IMR-90 (cell line): ENCODE data around the gene SPATA16. TPM values are rescaled to one million over a fixed set of nuclear protein-coding genes. Genes with fewer than 3 reads are reported as not detected.

Experiments
- ATAC-seq: fragments of 200-7000 bp; cut with Tn5 transposase; 2 replicates; pipeline ENCODE4 v1.9.1; 2020; ENCODE audit warnings: low read depth, mild to moderate bottlenecking, moderate library complexity
- BruUV-seq: library from RNA; stranded (reverse); fragments of 400-500 nt; replicated peaks from 2 replicates; lab custom pipeline; 2021; lab: Mats Ljungman, UMichigan
- CTCF ChIA-PET: fragments of 300-600 bp; formaldehyde crosslinking; extraction: SDS; loops from one replicate; lab custom pipeline; 2021; ENCODE audit warnings: antibody characterized with exemption; lab: Yijun Ruan, JAX
- POLR2A ChIA-PET: fragments of 300-600 bp; sonication (Branson Sonifier 250); formaldehyde crosslinking; loops from one replicate; lab custom pipeline; 2022; ENCODE audit warnings: antibody characterized with exemption; ENCODE audit not compliant: unreplicated experiment; lab: Charles Lee
- DNase-seq: peaks from one replicate; pipeline ENCODE4 v3.0.0; 2013
- H2AFZ ChIP-seq: replicated peaks from 2 replicates; pipeline ENCODE3; 2013; ENCODE audit warnings: low read length, mild to moderate bottlenecking; ENCODE audit not compliant: poor library complexity
- H2AK5ac ChIP-seq: 2 replicates; pipeline ENCODE4 v1.6.1; 2013; ENCODE audit warnings: low read depth, low read length, inconsistent platforms
- H2AK9ac ChIP-seq: replicated peaks from 2 replicates; pipeline ENCODE3; 2013; ENCODE audit warnings: mild to moderate bottlenecking, low read depth, low read length, moderate library complexity; ENCODE audit not compliant: poor library complexity
- H2BK120ac ChIP-seq: 2 replicates; pipeline ENCODE4 v1.6.1; 2013; ENCODE audit warnings: low read depth, low read length, inconsistent platforms
- H2BK15ac ChIP-seq: 3 replicates; pipeline ENCODE4 v1.6.1; 2013; ENCODE audit warnings: low read depth, low read length, inconsistent platforms
- H2BK20ac ChIP-seq: 2 replicates; pipeline ENCODE4 v1.6.1; 2013; ENCODE audit warnings: low read depth, mild to moderate bottlenecking, inconsistent platforms, low read length, moderate library complexity
- H2BK5ac ChIP-seq: 2 replicates; pipeline ENCODE4 v1.6.1; 2013; ENCODE audit warnings: mild to moderate bottlenecking, low read depth, low read length, inconsistent platforms; ENCODE audit not compliant: poor library complexity, severe bottlenecking
- H3K14ac ChIP-seq: replicated peaks from 2 replicates; pipeline ENCODE4 v1.6.1; 2013; ENCODE audit warnings: low read depth, low read length, inconsistent platforms
- H3K18ac ChIP-seq: 2 replicates; pipeline ENCODE4 v1.6.1; 2013; ENCODE audit warnings: low read depth, low read length, control low read depth
- H3K23ac ChIP-seq: 2 replicates; pipeline ENCODE4 v1.6.1; 2013; ENCODE audit warnings: low read depth, low read length, inconsistent platforms
- H3K27ac ChIP-seq: 2 replicates; pipeline ENCODE4 v1.5.1; 2013; ENCODE audit warnings: mild to moderate bottlenecking, control low read depth, low read length; ENCODE audit not compliant: insufficient read depth
- H3K27me3 ChIP-seq: 2 replicates; pipeline ENCODE4 v1.6.1; 2013; ENCODE audit warnings: low read length; ENCODE audit not compliant: control insufficient read depth, insufficient read depth
- H3K36me3 ChIP-seq: 2 replicates; pipeline ENCODE4 v1.6.1; 2013; ENCODE audit warnings: low read length, mixed read lengths; ENCODE audit not compliant: control insufficient read depth, insufficient read depth
- H3K4ac ChIP-seq: 2 replicates; pipeline ENCODE4 v1.6.1; 2013; ENCODE audit warnings: low read depth, low read length, inconsistent platforms
- H3K4me1 ChIP-seq: 2 replicates; pipeline ENCODE4 v1.6.1; 2013; ENCODE audit warnings: low read length, mixed read lengths; ENCODE audit not compliant: control insufficient read depth, insufficient read depth
- H3K4me2 ChIP-seq: 2 replicates; pipeline ENCODE4 v1.6.1; 2013; ENCODE audit warnings: low read depth, mild to moderate bottlenecking, control low read depth, low read length, moderate library complexity
- H3K4me3 ChIP-seq: 2 replicates; pipeline ENCODE4 v1.5.1; 2013; ENCODE audit warnings: low read depth, mild to moderate bottlenecking, control low read depth, low read length, moderate library complexity; ENCODE audit not compliant: insufficient read depth
- H3K56ac ChIP-seq: 2 replicates; pipeline ENCODE4 v1.6.1; 2013; ENCODE audit warnings: low read length, inconsistent platforms; ENCODE audit not compliant: insufficient read depth; ENCODE audit errors: extremely low read depth
- H3K79me1 ChIP-seq, 2 experiments: 2 replicates each; pipeline ENCODE4 v1.6.1; 2013; ENCODE audit warnings: low read length in 2 of 2, inconsistent platforms in 1 of 2, low read depth in 1 of 2
- H3K9ac ChIP-seq: 2 replicates; pipeline ENCODE4 v1.6.1; 2013; ENCODE audit warnings: low read depth, low read length, control low read depth
- H3K9me1 ChIP-seq: 2 replicates; pipeline ENCODE4 v1.6.1; 2013; ENCODE audit warnings: low read length, inconsistent platforms; ENCODE audit not compliant: insufficient read depth
- H3K9me3 ChIP-seq: 2 replicates; pipeline ENCODE4 v1.6.1; 2013; ENCODE audit warnings: low read length; ENCODE audit not compliant: control insufficient read depth, insufficient read depth
- H4K20me1 ChIP-seq: 2 replicates; pipeline ENCODE4 v1.6.1; 2013; ENCODE audit warnings: low read length, inconsistent platforms; ENCODE audit not compliant: insufficient read depth
- H4K5ac ChIP-seq: 2 replicates; pipeline ENCODE4 v1.6.1; 2013; ENCODE audit warnings: mild to moderate bottlenecking, low read depth, low read length, control low read depth
- H4K8ac ChIP-seq, 2 experiments: 2 replicates each; pipeline ENCODE4 v1.6.1; 2013; ENCODE audit warnings: low read depth in 2 of 2, low read length in 2 of 2, control low read depth in 1 of 2, inconsistent platforms in 1 of 2
- H4K91ac ChIP-seq: 2 replicates; pipeline ENCODE4 v1.6.1; 2013; ENCODE audit warnings: low read depth, low read length, inconsistent platforms; ENCODE audit not compliant: insufficient read depth
- BHLHE40 ChIP-seq: fragments of 150-350 bp; IDR thresholded peaks from 2 replicates; pipeline ENCODE4 v1.6.1; 2016; ENCODE audit warnings: mild to moderate bottlenecking, low read depth, low read length
- CEBPB ChIP-seq: IDR thresholded peaks from 2 replicates; pipeline ENCODE4 v1.6.1; 2012; ENCODE audit warnings: low read depth, low read length, improper control_type of control experiment
- CHD1 ChIP-seq: IDR thresholded peaks from 2 replicates; pipeline ENCODE4 v1.6.1; 2012; ENCODE audit warnings: low read depth, low read length, improper control_type of control experiment
- ELK1 ChIP-seq: fragments of 150-350 bp; IDR thresholded peaks from 2 replicates; pipeline ENCODE4 v1.6.1; 2016; ENCODE audit warnings: low read depth, mild to moderate bottlenecking, low read length, moderate library complexity, borderline replicate concordance
- FOS ChIP-seq: fragments of 150-350 bp; IDR thresholded peaks from 2 replicates; pipeline ENCODE4 v1.6.1; 2016; ENCODE audit warnings: low read depth, low read length
- MAFK ChIP-seq: IDR thresholded peaks from 2 replicates; pipeline ENCODE4 v1.6.1; 2012; ENCODE audit warnings: low read depth, low read length, improper control_type of control experiment
- MAZ ChIP-seq: IDR thresholded peaks from 2 replicates; pipeline ENCODE4 v1.6.1; 2012; ENCODE audit warnings: low read depth, mild to moderate bottlenecking, low read length, improper control_type of control experiment, moderate library complexity, borderline replicate concordance
- MXI1 ChIP-seq: IDR thresholded peaks from 2 replicates; pipeline ENCODE4 v1.6.1; 2012; ENCODE audit warnings: low read depth, mild to moderate bottlenecking, low read length, moderate library complexity, borderline replicate concordance
- NFE2L2 ChIP-seq: fragments of 150-350 bp; IDR thresholded peaks from 2 replicates; pipeline ENCODE4 v1.6.1; 2016; ENCODE audit warnings: low read depth, mild to moderate bottlenecking, low read length
- POLR2A ChIP-seq: IDR thresholded peaks from 2 replicates; pipeline ENCODE4 v1.6.1; 2012; ENCODE audit warnings: mild to moderate bottlenecking, low read depth, low read length
- RAD21 ChIP-seq: IDR thresholded peaks from 2 replicates; pipeline ENCODE4 v1.6.1; 2012; ENCODE audit warnings: low read length, improper control_type of control experiment
- RCOR1 ChIP-seq: IDR thresholded peaks from 2 replicates; pipeline ENCODE4 v1.6.1; 2012; ENCODE audit warnings: mild to moderate bottlenecking, low read length, improper control_type of control experiment; ENCODE audit not compliant: insufficient replicate concordance
- RFX5 ChIP-seq: IDR thresholded peaks from 2 replicates; pipeline ENCODE4 v1.8.0; 2012; ENCODE audit warnings: low read depth, mild to moderate bottlenecking, low read length, moderate library complexity
- SMC3 ChIP-seq: fragments of 150-350 bp; IDR thresholded peaks from 2 replicates; pipeline ENCODE4 v1.6.1; 2016; ENCODE audit warnings: low read depth, mild to moderate bottlenecking, antibody characterized with exemption, low read length, moderate library complexity
- WGBS, 2 experiments: methylation state at CpG; one replicate each; pipeline versions ENCODE4 v1.1.5 to v1.1.7; 2013; ENCODE audit warnings: missing lambda C conversion rate in 2 of 2; ENCODE audit not compliant: insufficient read length in 1 of 2; ENCODE audit errors: extremely low coverage in 2 of 2; 5-methylcytosine and 5-hydroxymethylcytosine counted together
- dilution Hi-C: fragments of 300-500 bp; cut with HindIII; formaldehyde crosslinking; loops from one replicate; pipeline ENCODE4 v1.14.3; 2018; ENCODE audit warnings: low sequenced_read_pairs; ENCODE audit not compliant: unreplicated experiment
- in situ Hi-C: fragments of 300-500 bp; cut with MboI; formaldehyde crosslinking; loops from 3 replicates; pipeline ENCODE4 v1.14.3; 2019; ENCODE audit warnings: low sequenced_read_pairs, inconsistent platforms, mixed read lengths
- intact Hi-C: fragments of 100-400 bp; cut with micrococcal nuclease; formaldehyde crosslinking; loops from 2 replicates; pipeline ENCODE4 v1.10.0; 2022
- polyA plus RNA-seq, 3 experiments: library from polyadenylated mRNA; depleted of rRNA; stranded (reverse); fragments of >200 nt; gene quantifications; 2 replicates each; pipeline ENCODE4 v1.2.3, GENCODE V29; 2012; ENCODE audit warnings: low replicate concordance in 1 of 3
- total RNA-seq: library from RNA; depleted of rRNA; stranded (reverse); fragments of >200 nt; gene quantifications from 2 replicates; pipeline ENCODE4 v1.2.3, GENCODE V29; 2012
- TF ChIP-seq, protein P1 (sequence below): fragments of 150-350 bp; IDR thresholded peaks from 2 replicates; pipeline ENCODE4 v1.6.1; 2017; ENCODE audit warnings: mild to moderate bottlenecking, antibody characterized with exemption, low read length, low read depth
- TF ChIP-seq, protein P2 (sequence below): conservative IDR thresholded peaks from 2 replicates; pipeline ENCODE4 v1.5.1; 2012; ENCODE audit warnings: mild to moderate bottlenecking, low read depth, low read length, improper control_type of control experiment

Gene SPATA16
- total and polyA plus RNA-seq, 2 of the 4 experiments (the other 2 are of a cell fraction), result not detected

- Histone ChIP-seq H3K9ac (no peak overlapping the region), H2AK9ac (no peak overlapping the region), H4K91ac (no peak overlapping the region), H3K4me3 (no peak overlapping the region), H2BK20ac (no peak overlapping the region), H3K4me1 (no peaks in the 10 kb centered on the region), H2BK15ac (no peak overlapping the region), H3K36me3 (no peaks in the 10 kb centered on the region), H3K79me1 (no peaks in the 10 kb centered on the region), H3K14ac (no peak overlapping the region), H2BK120ac (no peak overlapping the region), H3K27ac (no peak overlapping the region), H4K8ac (no peak overlapping the region), H3K9me1 (no peaks in the 10 kb centered on the region), H4K20me1 (no peaks in the 10 kb centered on the region), H3K4me2 (no peak overlapping the region), H3K27me3 (no peaks in the 10 kb centered on the region), H3K4ac (no peak overlapping the region), H2AFZ (no peak overlapping the region), H2BK5ac (no peak overlapping the region), H2AK5ac (no peak overlapping the region), H3K18ac (no peak overlapping the region), H3K56ac (no peak overlapping the region), H4K5ac (no peak overlapping the region), H3K23ac (no peak overlapping the region), H3K9me3 (no peaks in the 10 kb centered on the region)
- in situ Hi-C loops (no loop called here), intact Hi-C loops (no loop called here), dilution Hi-C loops (no loop called here)
- POLR2A ChIA-PET, result no interaction called here
- CTCF ChIA-PET, result no interaction called here
- no CpG with 5 or more reads among the region's 2 CpGs for WGBS, 2 experiments
- ATAC-seq (no peak), DNase-seq (no peak)
- TF ChIP-seq, protein P1, sequence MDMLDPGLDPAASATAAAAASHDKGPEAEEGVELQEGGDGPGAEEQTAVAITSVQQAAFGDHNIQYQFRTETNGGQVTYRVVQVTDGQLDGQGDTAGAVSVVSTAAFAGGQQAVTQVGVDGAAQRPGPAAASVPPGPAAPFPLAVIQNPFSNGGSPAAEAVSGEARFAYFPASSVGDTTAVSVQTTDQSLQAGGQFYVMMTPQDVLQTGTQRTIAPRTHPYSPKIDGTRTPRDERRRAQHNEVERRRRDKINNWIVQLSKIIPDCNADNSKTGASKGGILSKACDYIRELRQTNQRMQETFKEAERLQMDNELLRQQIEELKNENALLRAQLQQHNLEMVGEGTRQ, result no peak
- TF ChIP-seq MXI1, result no peak
- no peak for TF ChIP-seq RCOR1
- TF ChIP-seq RAD21, result no peak
- no peak for TF ChIP-seq BHLHE40
- no peak for TF ChIP-seq MAZ
- TF ChIP-seq NFE2L2, result no peak
- no peak for TF ChIP-seq RFX5
- TF ChIP-seq MAFK, result no peak
- no peak for TF ChIP-seq ELK1
- TF ChIP-seq, protein P2, sequence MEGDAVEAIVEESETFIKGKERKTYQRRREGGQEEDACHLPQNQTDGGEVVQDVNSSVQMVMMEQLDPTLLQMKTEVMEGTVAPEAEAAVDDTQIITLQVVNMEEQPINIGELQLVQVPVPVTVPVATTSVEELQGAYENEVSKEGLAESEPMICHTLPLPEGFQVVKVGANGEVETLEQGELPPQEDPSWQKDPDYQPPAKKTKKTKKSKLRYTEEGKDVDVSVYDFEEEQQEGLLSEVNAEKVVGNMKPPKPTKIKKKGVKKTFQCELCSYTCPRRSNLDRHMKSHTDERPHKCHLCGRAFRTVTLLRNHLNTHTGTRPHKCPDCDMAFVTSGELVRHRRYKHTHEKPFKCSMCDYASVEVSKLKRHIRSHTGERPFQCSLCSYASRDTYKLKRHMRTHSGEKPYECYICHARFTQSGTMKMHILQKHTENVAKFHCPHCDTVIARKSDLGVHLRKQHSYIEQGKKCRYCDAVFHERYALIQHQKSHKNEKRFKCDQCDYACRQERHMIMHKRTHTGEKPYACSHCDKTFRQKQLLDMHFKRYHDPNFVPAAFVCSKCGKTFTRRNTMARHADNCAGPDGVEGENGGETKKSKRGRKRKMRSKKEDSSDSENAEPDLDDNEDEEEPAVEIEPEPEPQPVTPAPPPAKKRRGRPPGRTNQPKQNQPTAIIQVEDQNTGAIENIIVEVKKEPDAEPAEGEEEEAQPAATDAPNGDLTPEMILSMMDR, result no peak
- no peak for TF ChIP-seq SMC3
- TF ChIP-seq CEBPB, result no peak
- no peak for TF ChIP-seq POLR2A
- TF ChIP-seq FOS, result no peak
- no peak for TF ChIP-seq CHD1
- BruUV-seq, result no TSS peak
Measured at GRCh38 chr3:173111321-173111720, 29.7 kb downstream of the SPATA16 start.
